Fibroblast of the aortic adventitia (primary cell): ENCODE results near the gene CNTN5. TPM values are rescaled to one million over a fixed set of nuclear protein-coding genes. Genes with fewer than 3 reads are reported as not detected.

Source experiments
- DNase-seq: peaks from one replicate; pipeline ENCODE4 v3.0.0-alpha.2; 2010; ENCODE audit warnings: low read depth
- H3K4me3 ChIP-seq: 2 replicates; pipeline ENCODE4 v1.5.1; 2011; ENCODE audit warnings: low read depth, mild to moderate bottlenecking, control low read depth, low read length, moderate library complexity
- total RNA-seq: library from RNA; depleted of rRNA; stranded (reverse); fragments of >200 nt; gene quantifications from 2 replicates; pipeline ENCODE4 v1.2.3, GENCODE V29; 2012; ENCODE audit warnings: low replicate concordance
- TF ChIP-seq, protein P1 (sequence below): IDR thresholded peaks from 2 replicates; pipeline ENCODE4 v1.5.1; 2011; ENCODE audit warnings: mild to moderate bottlenecking, low read length, control low read depth, inconsistent platforms; ENCODE audit not compliant: insufficient read depth

The CNTN5 gene
- total RNA-seq, 1 donor = 0.90 TPM

GRCh38 chr11:99934008-99934407 is 913.3 kb downstream of the CNTN5 start:
- H3K4me3 ChIP-seq = no peak overlapping the region
- DNase-seq = no peak
- TF ChIP-seq, protein P1, sequence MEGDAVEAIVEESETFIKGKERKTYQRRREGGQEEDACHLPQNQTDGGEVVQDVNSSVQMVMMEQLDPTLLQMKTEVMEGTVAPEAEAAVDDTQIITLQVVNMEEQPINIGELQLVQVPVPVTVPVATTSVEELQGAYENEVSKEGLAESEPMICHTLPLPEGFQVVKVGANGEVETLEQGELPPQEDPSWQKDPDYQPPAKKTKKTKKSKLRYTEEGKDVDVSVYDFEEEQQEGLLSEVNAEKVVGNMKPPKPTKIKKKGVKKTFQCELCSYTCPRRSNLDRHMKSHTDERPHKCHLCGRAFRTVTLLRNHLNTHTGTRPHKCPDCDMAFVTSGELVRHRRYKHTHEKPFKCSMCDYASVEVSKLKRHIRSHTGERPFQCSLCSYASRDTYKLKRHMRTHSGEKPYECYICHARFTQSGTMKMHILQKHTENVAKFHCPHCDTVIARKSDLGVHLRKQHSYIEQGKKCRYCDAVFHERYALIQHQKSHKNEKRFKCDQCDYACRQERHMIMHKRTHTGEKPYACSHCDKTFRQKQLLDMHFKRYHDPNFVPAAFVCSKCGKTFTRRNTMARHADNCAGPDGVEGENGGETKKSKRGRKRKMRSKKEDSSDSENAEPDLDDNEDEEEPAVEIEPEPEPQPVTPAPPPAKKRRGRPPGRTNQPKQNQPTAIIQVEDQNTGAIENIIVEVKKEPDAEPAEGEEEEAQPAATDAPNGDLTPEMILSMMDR = no peak

- H3K4me3 ChIP-seq = no peak overlapping the region
- TF ChIP-seq, protein P1 = no peak
- no peak for DNase-seq
These were observed 916.6 kb downstream of the CNTN5 start for GRCh38 chr11:99937330-99937729.

DNA sequence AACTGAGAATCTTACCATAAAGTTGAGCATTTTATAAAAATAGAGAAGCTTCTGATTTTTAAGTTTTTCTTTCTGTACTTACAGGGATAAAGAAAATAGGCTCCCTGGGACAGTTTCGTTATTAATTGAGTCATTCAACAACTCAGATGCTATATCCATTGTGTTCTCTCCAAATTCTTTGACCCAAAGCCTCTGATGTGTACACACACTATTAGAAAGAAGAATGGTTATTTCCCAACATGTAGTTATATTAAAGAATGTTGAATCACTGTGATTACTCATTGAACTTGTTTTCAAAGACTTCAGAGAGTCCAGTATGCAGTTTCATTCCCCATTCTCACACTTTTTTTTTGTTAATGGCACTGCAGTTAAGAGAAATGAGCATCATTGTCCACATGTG is 932.1 kb downstream of the CNTN5 start:
- no peak overlapping the region for H3K4me3 ChIP-seq
- TF ChIP-seq, protein P1 = no peak
- no peak for DNase-seq

DNA sequence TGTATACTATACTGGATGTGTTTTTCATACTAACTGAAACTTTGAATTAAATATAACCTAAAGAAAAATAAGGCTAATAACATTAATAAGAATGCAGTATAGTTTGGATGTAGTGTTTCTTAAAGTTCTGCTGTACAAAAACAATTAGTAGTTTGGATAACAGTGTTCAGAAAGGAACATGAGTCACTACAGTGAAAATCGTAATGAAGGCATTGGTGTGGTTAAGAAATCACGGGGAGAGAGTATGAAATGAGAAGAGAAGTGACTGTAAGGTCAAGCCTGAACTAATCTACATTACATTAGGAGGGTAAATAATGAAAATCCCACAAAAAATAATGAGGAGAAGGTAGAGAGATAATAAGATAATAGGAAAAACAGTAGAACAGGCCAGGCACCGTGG is 939.8 kb downstream of the CNTN5 start:
- TF ChIP-seq, protein P1 = no peak
- no peak for DNase-seq
- H3K4me3 ChIP-seq = no peak overlapping the region

DNA sequence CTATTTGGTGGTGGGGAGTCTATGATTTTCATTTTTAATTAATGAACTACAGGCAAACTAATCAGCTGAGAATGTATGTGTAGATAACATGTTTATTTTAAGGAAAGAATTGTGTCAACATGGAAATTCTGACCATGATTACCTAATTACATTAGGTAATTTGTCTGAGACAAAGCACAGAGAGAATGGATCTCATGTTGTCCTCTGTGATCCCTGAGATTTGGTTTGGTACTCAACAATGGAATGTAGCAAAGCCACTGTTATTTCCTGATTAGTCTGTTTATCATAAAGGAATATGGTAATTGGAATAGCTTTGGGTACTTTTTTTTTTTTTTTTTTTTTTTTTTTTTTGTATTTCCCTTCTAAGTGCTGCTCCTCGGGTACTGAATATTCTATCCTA is 947.6 kb downstream of the CNTN5 start:
- TF ChIP-seq, protein P1 = no peak
- no peak overlapping the region for H3K4me3 ChIP-seq
- no peak for DNase-seq

DNA sequence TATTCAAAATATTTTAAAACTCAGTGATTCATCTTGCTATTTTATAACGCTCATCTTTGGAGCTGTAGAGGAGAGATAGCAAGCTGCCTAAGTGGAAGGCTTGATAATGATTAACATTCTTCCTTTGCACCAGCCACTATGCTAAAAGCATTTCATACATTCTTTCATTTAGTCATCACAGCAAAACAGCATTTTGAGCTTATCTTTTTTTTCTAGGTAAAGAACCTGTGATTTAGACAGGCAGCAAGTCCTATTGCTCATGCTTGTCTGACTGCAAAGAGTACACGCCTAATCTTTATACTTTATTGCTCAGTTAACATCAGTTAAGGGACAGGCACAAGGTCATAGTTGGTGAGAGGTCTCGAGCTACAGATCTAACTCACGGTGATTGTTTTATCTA is 953.2 kb downstream of the CNTN5 start:
- TF ChIP-seq, protein P1 = no peak
- no peak overlapping the region for H3K4me3 ChIP-seq

GRCh38 chr11:99979042-99979441 is 958.3 kb downstream of the CNTN5 start:
- no peak overlapping the region for H3K4me3 ChIP-seq
- TF ChIP-seq, protein P1 = no peak
- no peak for DNase-seq

More for the DNA sequence above, 953.2 kb downstream of the CNTN5 start:
- no peak for DNase-seq
